Psoas muscle (tissue), 8 donors: ENCODE data around the gene ZYX. TPM values are rescaled to one million over a fixed set of nuclear protein-coding genes. Genes with fewer than 3 reads are reported as not detected.
A peak's percentile ranks its signal among the peaks of the same experiment; 100 is the strongest.

ENCODE experiments used
- ATAC-seq, 4 donors: fragments of 200-7000 bp; cut with Tn5 transposase; one replicate each; pipeline ENCODE4 v1.9.1; 2020; ENCODE audit warnings: moderate library complexity in 3 of 4, mild to moderate bottlenecking in 2 of 4
- DNase-seq, 2 donors: peaks; one replicate each; pipeline ENCODE4 v3.0.0-alpha.2; 2020
- H3K27ac ChIP-seq: fragments of 200-600 bp; one replicate; pipeline ENCODE4 v1.8.0; 2022
- H3K27me3 ChIP-seq, 3 donors: fragments of 200-600 bp in 1 of 3; one replicate each; pipeline versions ENCODE4 v1.6.1 to v1.8.0; 2013 to 2022; ENCODE audit warnings: low read length in 2 of 3, mild to moderate bottlenecking in 2 of 3, moderate library complexity in 1 of 3; ENCODE audit not compliant: insufficient read depth in 3 of 3
- H3K36me3 ChIP-seq, 2 donors: fragments of 200-600 bp in 1 of 2; one replicate each; pipeline versions ENCODE4 v1.6.1 to v1.8.0; 2013 to 2022; ENCODE audit warnings: low read depth in 1 of 2, mild to moderate bottlenecking in 1 of 2, moderate library complexity in 1 of 2; ENCODE audit not compliant: insufficient read depth in 1 of 2
- H3K4me1 ChIP-seq: fragments of 200-600 bp; one replicate; pipeline ENCODE4 v1.8.0; 2022
- H3K4me3 ChIP-seq: fragments of 200-600 bp; one replicate; pipeline ENCODE4 v1.8.0; 2022; ENCODE audit warnings: mild to moderate bottlenecking
- H3K9me3 ChIP-seq: fragments of 200-600 bp; one replicate; pipeline ENCODE4 v1.8.0; 2022
- CTCF ChIP-seq: fragments of 200-600 bp; IDR thresholded peaks from one replicate; pipeline ENCODE4 v1.8.0; 2022; ENCODE audit warnings: antibody characterized with exemption
- WGBS, 3 donors: extraction: QIAGEN DNeasy Blood & Tissue Kit; methylation state at CpG; one replicate each; pipeline versions ENCODE4 v1.1.6 to v1.1.7; 2013; 5-methylcytosine and 5-hydroxymethylcytosine counted together
- intact Hi-C, 2 donors: fragments of 100-400 bp; cut with DNase I; formaldehyde crosslinking; loops; one replicate each; pipeline versions ENCODE4 v1.11.0 to v1.14.2; 2022
- long read RNA-seq, 2 donors: library from polyadenylated mRNA; unstranded; transcript quantifications; one replicate each; pipeline ENCODE4 v2.0.0, GENCODE V29; 2021
- polyA plus RNA-seq, 3 donors: library from polyadenylated mRNA; stranded (reverse); fragments of 200-250 nt; gene quantifications; one replicate each; pipeline ENCODE4 v1.2.3, GENCODE V29; 2013
- total RNA-seq, 4 donors: library from RNA; stranded (reverse); fragmentation: NEBNext Ultra II Directional in 2 of 4; extraction: Animal tissue kit (Norgen Biotek cat#: 25700) in 2 of 4; gene quantifications; one replicate each; pipeline versions ENCODE4 v1.2.1 to v1.2.4, GENCODE V29; 2021 to 2023
- donor health status: healthy with polysubstance abuse.
- donor health status: DM: no; HTN: no; CAD: no; lungs with moderate emphysema.
- donor health status: Bipolar disorder and iron deficiency.
- donor health status: healthy.
- donor health status: DM: yes; HTN: yes; CAD: no.
- donor health status: DM: no; HTN: no; CAD: no.
- donor health status: DM: no; HTN: no; CAD: no.
- donor health status: DM: yes; HTN: yes; CAD: no.

The ZYX gene
- total RNA-seq (100 to 1,000 TPM in 2 of 4 donors, 10 to 100 TPM in 2; 60.4 to 134 (median 96.0) TPM), polyA plus RNA-seq (100 to 1,000 TPM in 1 of 3 donors, 10 to 100 TPM in 2; 34.4 to 215 (median 57.6) TPM)
- long read RNA-seq, donor 1, transcript ZYX-201 (10 exons, 2,493 nt): major isoform, 13 of 82 reads
- long read RNA-seq, donor 1, partial matches to known transcripts: 52 of 82 reads
- long read RNA-seq, donor 1, other reads (novel, unspliced or antisense): 17 of 82 reads
- long read RNA-seq, donor 2, transcript ZYX-201 (10 exons, 2,493 nt): major isoform, 18 of 105 reads
- long read RNA-seq, donor 2, partial matches to known transcripts: 61 of 105 reads
- long read RNA-seq, donor 2, other reads (novel, unspliced or antisense): 26 of 105 reads

- Histone ChIP-seq H3K36me3 (peaks cover 9 to 20% of the 10 kb centered on the region in 2 donors), H3K27ac (peak within 1 kb of the TSS; percentile 100), H3K4me3 (peak within 1 kb of the TSS; percentile 98), H3K27me3 (no peaks in the 10 kb centered on the region), H3K9me3 (no peaks in the 10 kb centered on the region), H3K4me1 (peaks cover 49% of the 10 kb centered on the region)
- intact Hi-C loops: loop anchor here (2.0 to 5.0 kb wide), 3 partner anchors 36 to 64 kb away; partner anchors contain the start of gene CLCN1 (in 1 of the 2)
- WGBS, 3 donors: 0 to 1% (median 0%) methylated on average over 28 to 72 of the region's 72 CpGs
- DNase-seq: peak; percentile 96 to 97
- ATAC-seq: peak; percentile 85 to 91 (median 86)
- no peak for TF ChIP-seq CTCF
Observed at GRCh38 chr7:143380646-143381426, at the start of gene ZYX. Gene ZYX, plus strand, starts transcription at chr7:143381345. Its CDS starts 227 bp downstream, at chr7:143381572.

- 39 to 52% (median 44%) methylated on average over 1 of the region's 1 CpG for WGBS, 3 donors
- Histone ChIP-seq H3K4me3 (no peak overlapping the region), H3K9me3 (no peaks in the 10 kb centered on the region), H3K27ac (peak overlapping the region; percentile 86), H3K27me3 (no peaks in the 10 kb centered on the region), H3K4me1 (peaks cover 23% of the 10 kb centered on the region), H3K36me3 (peaks cover 0 to 46% of the 10 kb centered on the region in 2 donors)
- ATAC-seq (no peak), DNase-seq (no peak)
- no peak for TF ChIP-seq CTCF
- intact Hi-C loops: no loop called here
Observed at GRCh38 chr7:143334244-143334643, 46.9 kb upstream of the ZYX start.

- DNase-seq (no peak), ATAC-seq (no peak)
- H3K27me3 ChIP-seq: no peaks in the 10 kb centered on the region
- intact Hi-C loops: loop anchor here in 1 of 2 donors (5.0 kb wide), 1 partner anchor 40 kb away; no protein-coding TSS in a partner anchor
- H3K27ac ChIP-seq: no peak overlapping the region
- WGBS, 3 donors: 79 to 91% (median 85%) methylated on average over 3 of the region's 3 CpGs
- H3K4me3 ChIP-seq: no peak overlapping the region
- peaks cover under 1% of the 10 kb centered on the region for H3K4me1 ChIP-seq
- peaks cover 0 to 74% of the 10 kb centered on the region in 2 donors for H3K36me3 ChIP-seq
- no peaks in the 10 kb centered on the region for H3K9me3 ChIP-seq
- TF ChIP-seq CTCF: no peak
Observed at GRCh38 chr7:143337216-143337615, 43.9 kb upstream of the ZYX start.

GRCh38 chr7:143341842-143342241 lies 39.3 kb upstream of the ZYX start:
- peaks cover 0 to 83% of the 10 kb centered on the region in 2 donors for H3K36me3 ChIP-seq
- WGBS, 3 donors: 84 to 87% (median 86%) methylated on average over 8 of the region's 8 CpGs
- H3K27ac ChIP-seq: no peak overlapping the region
- DNase-seq: no peak
- no peaks in the 10 kb centered on the region for H3K4me1 ChIP-seq
- TF ChIP-seq CTCF: no peak
- no peak overlapping the region for H3K4me3 ChIP-seq
- no peak for ATAC-seq
- intact Hi-C loops: no loop called here
- no peaks in the 10 kb centered on the region for H3K27me3 ChIP-seq
- no peaks in the 10 kb centered on the region for H3K9me3 ChIP-seq
